Measurements from ENCODE around the gene TPST1. TPM values are rescaled to one million over a fixed set of nuclear protein-coding genes. Genes with fewer than 3 reads are reported as not detected.
"Not testable (repeated sequence)": the region's sequence is repeated elsewhere in the genome, so short reads cannot be mapped to it uniquely, and the experiment has no call there.

Gene TPST1
- total RNA-seq, 1 experiment from 2014 or later, result 86.2 TPM

DNA sequence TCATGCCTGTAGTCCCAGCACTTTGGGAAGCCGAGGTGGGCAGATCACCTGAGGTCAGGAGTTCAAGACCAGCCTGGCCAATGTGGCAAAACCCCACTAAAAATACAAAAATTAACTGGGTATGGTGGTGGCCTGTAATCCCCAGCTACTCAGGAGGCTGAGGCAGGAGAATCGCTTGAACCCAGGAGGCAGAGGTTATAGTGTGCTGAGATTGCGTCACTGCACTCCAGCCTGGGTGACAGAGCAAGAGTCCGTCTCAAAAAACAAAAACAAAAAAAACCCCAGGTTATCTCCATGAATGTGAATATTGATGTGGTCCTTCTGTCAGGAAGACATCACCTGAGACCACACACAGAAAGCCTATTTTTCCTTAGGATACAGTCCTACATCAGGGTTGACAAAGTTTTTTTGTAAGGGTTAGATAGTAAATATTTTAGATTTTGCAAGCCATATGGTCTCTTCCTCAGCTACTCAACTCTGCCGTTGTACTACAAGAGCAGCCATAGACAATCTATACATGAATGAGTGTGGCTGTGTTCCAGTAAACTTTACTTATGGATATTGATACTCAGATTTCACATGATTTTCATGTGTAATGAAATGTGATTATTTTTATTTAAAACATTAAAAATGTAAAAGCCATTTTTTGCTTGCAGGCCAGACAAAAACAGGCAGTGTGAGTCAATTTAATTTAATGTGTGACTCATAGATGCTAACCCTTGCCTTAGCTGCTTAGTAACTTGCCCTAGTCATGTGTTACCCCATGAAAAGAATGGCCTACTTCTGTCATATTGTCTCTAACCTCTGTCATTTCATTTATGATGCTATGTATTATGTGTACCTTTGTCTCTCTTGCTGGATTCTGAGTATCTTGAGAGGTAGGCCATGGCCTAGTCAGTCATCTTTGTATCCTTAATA is 78.1 kb downstream of the TPST1 start:
- DNase-seq (ENCODE audit: low spot score), result peak; percentile 79

- peak; percentile 79 for DNase-seq (ENCODE audit: low spot score)
Measured at GRCh38 chr7:66296001-66296521, 90.9 kb downstream of the TPST1 start.

DNA sequence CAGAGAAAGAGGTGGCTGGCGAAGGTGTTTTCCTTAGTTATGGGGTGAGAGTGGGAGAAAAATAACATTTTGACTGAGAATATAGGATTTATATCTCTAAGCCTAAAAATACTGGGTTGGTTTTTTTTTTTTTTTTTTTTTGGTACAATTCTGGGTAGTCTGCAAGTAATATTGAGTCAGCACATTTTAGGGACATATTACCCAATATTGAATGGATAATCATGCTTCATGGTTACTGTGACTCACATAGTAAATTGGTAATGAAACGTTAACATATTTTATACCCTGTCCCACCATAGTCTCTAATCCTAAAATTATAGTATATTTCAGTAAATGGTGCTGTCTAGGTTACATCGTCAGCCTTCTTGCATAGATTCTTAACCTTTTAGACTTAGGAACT is 91.4 kb downstream of the TPST1 start:
- no peak for DNase-seq (ENCODE audit: low spot score)

- no peak for DNase-seq (ENCODE audit: low spot score)
Measured at GRCh38 chr7:66297579-66297978, 92.4 kb downstream of the TPST1 start.

- no peak for DNase-seq (ENCODE audit: low spot score)
Measured at GRCh38 chr7:66301249-66301648, 96.1 kb downstream of the TPST1 start.

DNA sequence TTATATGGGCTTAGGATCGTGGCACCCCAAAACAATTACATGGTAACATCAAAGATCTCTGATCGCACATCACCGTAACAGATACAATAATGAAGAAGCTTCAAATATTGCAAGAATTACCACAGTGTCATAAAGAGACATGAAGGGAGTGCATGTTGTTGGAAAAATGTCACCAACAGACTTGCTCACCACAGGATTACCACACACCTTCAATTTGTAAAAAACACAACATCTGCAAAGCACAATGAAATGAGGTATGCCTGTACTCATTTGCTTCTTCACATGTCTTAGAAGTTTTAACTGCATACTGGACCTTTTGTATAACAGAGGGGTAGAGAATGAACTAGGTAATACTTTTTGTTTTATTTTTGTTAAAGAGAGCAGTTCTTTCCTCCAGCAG is 96.6 kb downstream of the TPST1 start:
- no peak for DNase-seq (ENCODE audit: low spot score)

DNA sequence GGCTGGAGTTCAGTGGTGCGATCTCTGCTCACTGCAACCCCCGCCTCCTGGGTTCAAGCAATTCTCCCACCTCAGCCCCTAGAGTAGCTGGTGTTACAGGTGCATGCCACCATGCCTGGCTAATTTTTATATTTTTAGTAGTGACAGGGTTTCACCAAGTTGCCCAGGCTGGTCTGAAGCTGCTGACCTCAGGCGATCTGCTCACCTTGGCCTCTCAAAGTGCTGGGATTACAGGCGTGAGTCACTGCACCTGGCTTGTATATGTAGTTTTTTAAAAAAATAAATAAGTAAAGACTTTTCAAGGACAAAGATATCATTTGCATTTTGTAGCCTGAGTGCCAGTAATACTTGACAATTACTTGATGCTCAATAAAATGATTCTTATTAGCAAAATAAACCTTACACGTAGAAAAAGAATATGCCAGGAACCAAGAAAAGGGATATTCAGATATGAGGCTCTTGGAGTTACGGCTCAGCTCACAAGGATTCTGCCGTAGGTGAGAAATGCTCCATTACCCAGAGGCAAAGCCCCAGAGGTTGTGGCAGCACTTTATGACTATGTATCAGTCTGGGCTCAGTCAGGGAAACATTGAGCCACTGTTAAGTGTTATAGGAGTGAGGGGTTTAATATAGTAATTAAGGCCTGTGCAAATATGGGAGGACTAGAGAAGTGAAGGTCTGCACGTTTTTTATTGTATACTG is 98.5 kb downstream of the TPST1 start:
- no peak for DNase-seq (ENCODE audit: low spot score)

GRCh38 chr7:66304536-66304935 is 99.4 kb downstream of the TPST1 start:
- DNase-seq (ENCODE audit: low spot score), result no peak

DNA sequence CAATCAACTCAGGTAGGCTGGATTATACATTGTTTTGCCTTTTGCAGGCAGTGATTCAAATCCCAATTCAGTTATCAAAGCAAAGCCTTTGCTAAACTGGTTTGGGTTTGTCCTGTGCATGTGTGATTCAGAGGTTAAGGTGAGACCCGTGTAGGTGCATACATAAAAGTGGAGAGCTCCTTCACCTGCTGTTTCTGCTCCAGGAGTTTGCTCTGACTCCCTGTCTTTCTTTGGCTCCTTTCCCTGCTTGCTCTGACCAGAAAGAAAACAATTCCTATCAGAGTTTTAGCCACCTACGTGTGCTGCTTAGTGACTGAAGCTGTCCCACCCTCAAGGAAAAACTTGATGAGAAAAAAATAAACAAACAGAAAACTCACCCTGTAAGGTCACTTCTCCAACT is 101.1 kb downstream of the TPST1 start:
- no peak for DNase-seq (ENCODE audit: low spot score)

DNA sequence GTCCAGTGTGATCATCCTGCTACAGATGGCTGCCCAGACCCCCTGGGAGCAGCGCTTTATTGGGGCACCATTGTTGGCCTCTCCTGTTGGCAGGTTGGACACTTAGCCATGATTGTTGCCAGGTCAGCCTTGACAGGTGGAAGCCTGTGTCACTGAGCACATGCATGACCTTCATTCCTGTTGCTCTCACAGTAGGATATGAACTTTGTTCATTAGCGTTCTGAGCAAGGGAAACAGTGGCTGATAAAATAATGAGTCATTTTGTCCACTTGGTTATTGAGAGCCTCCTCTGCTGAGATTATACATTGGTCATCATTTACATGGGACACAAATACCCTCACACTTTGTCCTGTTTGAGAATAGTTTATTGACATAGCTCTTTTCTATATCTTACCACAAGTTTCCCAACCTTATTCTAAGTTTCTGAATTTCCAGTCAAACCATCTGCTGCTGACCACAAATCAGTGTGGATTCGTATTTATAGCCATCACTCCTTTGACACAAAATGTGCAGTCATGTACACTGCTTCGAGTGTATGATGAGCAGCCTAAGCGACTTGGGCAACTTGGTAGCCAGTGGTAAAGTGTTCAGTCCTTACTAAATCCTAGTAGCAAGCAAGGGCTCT is 102.6 kb downstream of the TPST1 start:
- DNase-seq (ENCODE audit: low spot score), result peak; percentile 41

DNA sequence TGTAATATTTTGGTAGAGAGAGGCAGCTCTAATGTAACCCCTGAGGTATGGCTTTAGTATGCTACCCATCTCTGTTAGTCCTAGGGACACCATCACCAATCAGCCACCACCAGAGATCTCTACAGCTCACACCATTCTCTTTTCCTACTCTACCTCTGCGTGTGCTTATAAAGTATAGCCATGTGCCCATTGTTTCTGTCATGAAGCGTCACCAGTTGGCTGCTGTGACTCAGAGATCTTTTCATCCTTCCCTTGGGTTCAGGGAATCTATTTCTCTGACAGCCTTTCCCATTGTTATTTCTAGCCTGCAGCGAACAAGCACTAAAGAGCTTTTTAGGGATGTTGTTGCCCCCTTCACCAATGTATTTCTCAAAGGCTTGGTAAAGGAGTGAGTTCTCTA is 103.3 kb downstream of the TPST1 start:
- DNase-seq (ENCODE audit: low spot score), result no peak

GRCh38 chr7:66310620-66311019 is 105.5 kb downstream of the TPST1 start:
- no peak for DNase-seq (ENCODE audit: low spot score)

GRCh38 chr7:66313886-66314568 is 108.9 kb downstream of the TPST1 start:
- no peak for DNase-seq (ENCODE audit: low spot score)

DNA sequence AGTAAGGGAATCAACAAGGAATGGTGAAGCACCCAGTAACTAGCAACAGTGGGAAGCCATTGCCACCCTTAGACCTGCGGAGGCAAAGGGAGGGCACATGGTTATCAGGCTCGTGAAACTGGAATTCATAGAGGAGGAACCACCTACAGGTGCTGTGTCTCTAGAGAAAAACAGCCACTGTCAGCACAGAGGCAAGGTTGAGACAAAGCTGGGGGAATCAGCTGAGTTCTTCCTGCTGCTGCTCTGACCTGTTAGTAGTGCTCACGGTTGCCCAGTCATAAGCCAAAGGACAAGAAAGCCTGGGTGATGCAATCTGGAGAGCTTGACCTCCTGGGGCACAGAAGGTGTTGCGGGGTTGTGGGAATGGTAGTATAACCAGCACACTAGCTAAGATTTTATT is 110.1 kb downstream of the TPST1 start:
- no peak for DNase-seq (ENCODE audit: low spot score)

DNA sequence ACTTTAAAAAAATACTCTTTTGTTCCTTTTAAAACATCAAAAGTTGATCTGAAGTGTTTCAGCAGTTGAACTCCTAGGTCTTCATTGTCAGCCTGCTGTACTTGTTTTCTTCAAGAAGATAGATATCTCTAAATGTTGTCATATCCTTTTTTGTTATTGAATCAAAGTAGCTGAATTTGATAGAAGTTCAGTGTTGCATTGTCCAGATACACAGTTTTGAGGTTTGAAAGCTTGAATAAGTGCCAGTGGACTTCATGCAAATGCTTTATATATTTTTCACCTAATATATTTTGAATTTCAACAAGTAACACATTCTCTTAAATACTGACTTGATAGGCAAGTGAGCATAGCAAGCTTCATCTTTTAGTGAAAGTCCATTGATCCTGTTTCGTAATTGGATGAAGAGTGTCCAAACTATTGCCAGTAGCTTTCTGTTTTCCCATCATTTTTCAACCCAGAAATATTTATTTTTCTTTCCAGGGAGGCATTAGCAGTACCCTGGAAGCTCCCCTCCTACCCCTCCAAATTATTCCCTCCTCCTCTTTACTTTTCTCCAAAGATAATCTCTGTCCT is 114.4 kb downstream of the TPST1 start:
- no peak for DNase-seq (ENCODE audit: low spot score)

- DNase-seq (ENCODE audit: low spot score), result no peak
Measured at GRCh38 chr7:66321283-66321682, 116.1 kb downstream of the TPST1 start.

GRCh38 chr7:66323114-66323796 is 118.1 kb downstream of the TPST1 start:
- DNase-seq (ENCODE audit: low spot score), result no peak

DNA sequence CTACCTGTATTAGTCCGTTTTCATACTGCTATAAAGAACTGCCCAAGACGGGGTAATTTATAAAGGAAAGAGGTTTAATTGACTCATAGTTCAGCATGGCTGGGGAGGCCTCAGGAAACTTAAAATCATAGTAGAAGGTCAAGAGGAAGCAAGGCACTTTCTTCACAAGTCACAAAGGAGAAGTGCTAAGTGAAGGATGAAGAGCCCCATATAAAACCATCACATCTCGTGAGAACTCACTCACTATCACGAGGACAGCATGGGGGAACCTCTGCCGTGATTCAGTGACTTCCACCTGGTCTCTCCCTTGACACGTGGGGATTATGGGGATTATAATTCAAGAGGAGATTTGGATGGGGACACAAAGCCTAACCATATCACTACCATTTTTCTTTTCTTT is 119.9 kb downstream of the TPST1 start:
- not testable (repeated sequence) for DNase-seq (ENCODE audit: low spot score)

DNA sequence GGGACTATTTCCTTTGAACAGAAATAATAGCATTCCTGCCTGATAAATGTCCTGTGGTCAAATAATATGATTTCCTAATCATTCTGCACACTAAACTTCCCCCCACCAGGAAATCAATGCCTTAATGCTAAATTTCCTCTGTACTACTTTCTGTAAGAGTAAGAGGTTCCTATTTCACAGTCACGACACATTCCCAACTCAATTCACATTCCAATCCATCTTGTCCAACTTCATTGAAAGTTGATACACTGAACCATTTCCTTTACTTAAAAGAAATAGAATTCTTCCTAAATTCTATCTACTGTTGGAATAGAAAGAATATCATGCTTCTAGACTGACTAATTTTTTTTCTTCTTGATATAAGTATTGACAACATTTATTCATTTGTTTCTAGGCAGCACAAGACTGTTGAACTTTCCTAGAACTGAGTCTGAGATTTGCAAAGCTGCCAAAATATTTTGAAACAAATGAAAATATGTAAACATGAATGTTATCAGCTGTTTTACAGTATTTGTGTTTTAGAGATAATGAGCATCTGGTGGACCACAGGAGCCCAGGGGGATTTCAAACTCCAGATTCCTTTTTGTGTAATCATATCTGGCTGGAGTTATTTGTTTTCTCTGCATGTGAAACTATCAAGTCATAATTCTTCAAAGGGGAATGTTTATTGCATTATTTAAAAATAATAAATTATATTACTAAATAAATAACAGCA is 121.5 kb downstream of the TPST1 start:
- no peak for DNase-seq (ENCODE audit: low spot score)

GRCh38 chr7:66330961-66331360 is 125.8 kb downstream of the TPST1 start:
- DNase-seq (ENCODE audit: low spot score), result peak; percentile 22
